GM18505 (cell line): ENCODE results near the gene CLCN6.

Source experiments
- ATAC-seq: cut with Tn5 transposase; IDR thresholded peaks from one replicate; pipeline ENCODE4 v1.9.1; 2021; ENCODE audit not compliant: unreplicated experiment
- POLR2A ChIP-seq: IDR thresholded peaks from 4 replicates; pipeline ENCODE4 v1.6.1; 2011; ENCODE audit warnings: borderline replicate concordance; ENCODE audit not compliant: insufficient read depth, insufficient read length; ENCODE audit errors: extremely low read depth

CLCN6 gene

DNA sequence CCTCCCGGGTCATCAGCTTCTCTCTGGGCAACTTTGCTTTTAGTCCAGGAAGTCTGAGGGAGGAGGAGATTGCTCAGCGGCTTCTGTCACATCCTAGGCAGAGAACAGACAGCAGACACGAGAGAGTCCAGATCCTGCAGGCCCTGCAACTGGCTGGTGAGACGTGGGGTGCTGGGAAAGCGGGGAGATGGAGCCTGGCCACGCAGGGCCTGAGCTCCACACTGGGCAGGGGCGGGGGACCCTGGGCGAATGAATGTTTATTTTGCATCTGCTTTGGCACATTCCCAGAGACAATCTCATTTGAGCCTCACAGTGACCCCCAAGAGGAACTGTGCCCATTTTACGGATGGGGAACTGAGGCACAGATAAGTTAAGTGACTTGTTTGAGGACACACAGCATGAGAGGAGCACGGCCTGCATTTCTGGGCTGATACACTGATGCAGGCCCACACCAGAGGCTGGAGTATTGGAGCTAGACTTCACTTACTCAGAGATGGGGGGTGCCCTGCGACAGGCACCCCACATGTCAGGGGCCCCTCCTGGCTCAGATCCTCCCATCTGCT, 34.4 kb upstream of the CLCN6 start:
- no peak for ATAC-seq
- no peak for TF ChIP-seq POLR2A

DNA sequence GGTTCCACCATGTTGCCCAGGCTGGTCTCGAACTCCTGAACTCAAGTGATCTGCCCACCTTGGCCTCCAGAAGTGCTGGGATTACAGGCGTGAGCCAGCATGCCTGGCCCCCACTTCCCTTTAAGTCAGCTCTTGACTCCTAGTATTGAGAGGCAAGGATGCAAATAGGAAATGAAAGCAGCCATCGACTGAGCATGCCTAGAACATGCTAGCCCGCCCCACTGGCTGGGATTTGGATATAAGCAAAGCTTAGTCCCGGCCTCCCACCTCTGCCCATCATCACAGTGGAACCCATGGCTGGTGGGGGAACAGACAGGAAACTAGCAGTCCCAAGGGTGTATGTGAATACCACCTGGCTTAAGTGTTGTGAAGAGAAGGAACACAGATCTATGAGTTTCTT, 33.5 kb upstream of the CLCN6 start:
- no peak for TF ChIP-seq POLR2A
- ATAC-seq = no peak

GRCh38 chr1:11774753-11775152, 31.2 kb upstream of the CLCN6 start:
- no peak for ATAC-seq
- TF ChIP-seq POLR2A = no peak

- no peak for ATAC-seq
- no peak for TF ChIP-seq POLR2A
Observed at GRCh38 chr1:11777658-11778322, 28.2 kb upstream of the CLCN6 start.

GRCh38 chr1:11778336-11778735, 27.7 kb upstream of the CLCN6 start:
- no peak for TF ChIP-seq POLR2A
- ATAC-seq = no peak

- TF ChIP-seq POLR2A = no peak
- no peak for ATAC-seq
Observed at GRCh38 chr1:11778844-11779623, 27.0 kb upstream of the CLCN6 start.

GRCh38 chr1:11779715-11780379, 26.1 kb upstream of the CLCN6 start:
- no peak for ATAC-seq
- no peak for TF ChIP-seq POLR2A

DNA sequence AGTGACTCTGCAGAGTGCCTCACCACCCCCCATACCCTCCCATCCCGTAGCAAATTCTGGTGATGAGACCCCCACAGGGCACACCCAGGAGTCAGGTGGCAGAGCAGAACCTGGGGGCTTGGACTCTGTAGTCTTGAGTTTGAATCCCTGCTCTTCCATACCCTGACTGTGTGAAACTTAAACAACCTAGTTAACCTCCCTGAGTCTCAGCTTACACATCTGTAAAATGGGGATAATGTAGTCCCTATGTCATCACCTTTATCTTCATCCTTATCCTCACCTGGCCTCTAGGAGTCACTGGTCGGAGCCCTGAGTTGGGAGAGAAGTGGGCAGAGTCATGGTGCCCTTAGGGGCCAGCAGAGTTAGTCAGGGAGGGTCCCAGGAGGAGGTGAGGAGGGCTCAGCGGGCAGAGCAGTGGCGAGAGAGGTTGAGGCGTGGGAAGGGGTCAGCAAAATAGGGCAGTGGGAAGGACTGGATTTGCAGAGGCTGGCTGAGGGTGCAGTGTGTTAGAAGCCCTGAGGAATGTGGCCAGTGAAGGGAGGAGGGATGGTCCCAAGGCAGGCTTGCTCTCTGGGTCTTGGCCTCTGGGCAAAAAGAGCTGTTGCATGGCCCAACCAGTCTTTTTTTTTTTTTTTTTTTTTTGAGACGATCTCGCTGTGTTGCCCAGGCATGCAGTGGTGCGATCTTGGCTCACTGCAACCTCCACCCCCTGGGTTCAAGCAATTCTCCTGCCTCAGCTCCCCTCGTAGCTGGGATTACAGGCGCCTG, 25.4 kb upstream of the CLCN6 start:
- TF ChIP-seq POLR2A = no peak
- no peak for ATAC-seq

GRCh38 chr1:11781297-11781696, 24.7 kb upstream of the CLCN6 start:
- TF ChIP-seq POLR2A = no peak
- no peak for ATAC-seq

DNA sequence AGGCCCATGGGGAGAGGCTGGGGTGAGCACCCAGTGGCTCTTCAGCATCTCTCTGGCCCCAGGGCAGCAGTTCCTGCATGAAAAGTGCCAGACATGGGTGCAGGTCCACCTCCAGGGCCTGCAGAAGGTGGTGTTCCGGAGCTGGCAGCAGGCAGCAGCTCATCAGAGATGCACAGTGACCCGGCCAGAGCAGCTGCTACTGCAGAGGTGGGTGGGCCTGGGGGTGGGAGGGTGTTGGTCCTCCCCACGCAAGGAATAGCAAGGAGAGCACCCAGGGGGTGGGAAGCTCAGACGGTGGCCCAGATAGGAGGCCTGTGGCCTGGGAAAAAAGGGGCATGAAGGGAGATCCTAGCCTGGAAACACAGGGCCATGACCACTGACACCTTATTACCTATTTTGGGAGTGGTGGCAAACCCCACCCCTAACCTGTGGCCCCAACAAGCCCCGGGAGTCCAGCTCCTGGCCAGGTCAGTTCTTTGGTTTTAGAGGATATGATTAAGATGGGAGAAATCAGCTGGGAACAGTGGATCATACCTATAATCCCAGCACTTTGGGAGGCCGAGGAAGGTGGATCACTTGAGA, 23.8 kb upstream of the CLCN6 start:
- TF ChIP-seq POLR2A = no peak
- no peak for ATAC-seq

GRCh38 chr1:11783556-11783955, 22.4 kb upstream of the CLCN6 start:
- no peak for ATAC-seq
- TF ChIP-seq POLR2A = no peak

DNA sequence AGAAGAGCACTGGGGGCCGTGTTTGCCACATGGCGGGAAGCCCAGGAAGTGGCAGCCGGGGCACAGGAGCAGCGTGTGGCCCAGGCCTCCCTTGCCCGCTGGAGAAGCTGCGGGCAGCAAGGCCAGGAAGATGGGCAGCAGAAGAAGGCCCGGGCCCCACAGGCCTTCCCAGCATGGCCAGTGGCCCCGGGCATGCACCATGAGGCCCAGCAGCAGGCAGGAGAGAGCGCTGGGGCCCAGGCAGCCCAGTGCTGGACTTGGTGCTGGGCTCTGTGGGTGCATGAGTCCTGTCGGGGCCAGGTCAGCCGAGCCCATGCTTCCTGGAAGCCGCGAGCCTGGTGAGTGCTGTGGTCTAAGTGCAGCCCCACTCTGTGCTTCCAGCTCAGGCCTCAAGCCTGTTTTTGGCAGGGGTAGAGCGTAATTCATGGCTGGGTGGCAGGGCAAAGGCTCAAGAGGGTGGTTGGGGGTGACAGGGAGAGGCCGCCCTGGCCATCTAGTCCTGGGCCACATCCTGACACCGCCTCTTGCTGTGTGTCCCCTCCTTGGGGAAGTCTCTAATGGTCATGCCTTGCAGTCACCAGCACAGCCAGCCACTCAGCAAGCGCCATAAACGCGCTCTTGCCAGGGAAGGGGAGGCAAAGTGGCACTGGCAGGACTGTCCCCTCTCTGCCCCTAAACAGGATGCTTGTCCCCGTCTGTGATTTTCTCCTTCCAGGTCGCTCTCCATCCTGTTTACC, 21.6 kb upstream of the CLCN6 start:
- TF ChIP-seq POLR2A = no peak
- peak; percentile 9 for ATAC-seq
